Tibial nerve (tissue), 4 donors: Measurements from ENCODE around the gene SERF2. TPM values are rescaled to one million over a fixed set of nuclear protein-coding genes. Genes with fewer than 3 reads are reported as not detected.

Experiments
- DNase-seq, 2 donors: peaks; one replicate each; pipeline ENCODE4 v3.0.0-alpha.2; 2019; ENCODE audit warnings: low spot score in 2 of 2
- H3K27ac ChIP-seq, 4 donors: fragments of 200-600 bp; sonication (generic) in 3 of 4; one replicate each; pipeline ENCODE4 v1.5.1; 2017 to 2019; ENCODE audit warnings: mild to moderate bottlenecking in 1 of 4
- H3K27me3 ChIP-seq, 2 donors: fragments of 200-600 bp; sonication (generic) in 1 of 2; one replicate each; pipeline versions ENCODE4 v1.5.1 to v1.6.0; 2017 to 2019
- H3K36me3 ChIP-seq, 3 donors: fragments of 200-600 bp; sonication (generic); one replicate each; pipeline ENCODE4 v1.5.1; 2018 to 2019
- H3K4me1 ChIP-seq, 4 donors: fragments of 200-600 bp; sonication (generic) in 3 of 4; one replicate each; pipeline ENCODE4 v1.5.1; 2017 to 2019
- H3K4me3 ChIP-seq, 4 donors: fragments of 200-600 bp; sonication (generic) in 3 of 4; one replicate each; pipeline ENCODE4 v1.5.1; 2017 to 2019; ENCODE audit warnings: mild to moderate bottlenecking in 1 of 4, moderate library complexity in 1 of 4
- H3K9me3 ChIP-seq, 4 donors: fragments of 200-600 bp; sonication (generic) in 3 of 4; one replicate each; pipeline ENCODE4 v1.5.1; 2017 to 2019
- EP300 ChIP-seq, 2 donors: sonication (generic); formaldehyde crosslinking; IDR thresholded peaks; one replicate each; pipeline ENCODE4 v1.6.1; 2017; ENCODE audit warnings: antibody characterized with exemption in 2 of 2, mild to moderate bottlenecking in 1 of 2
- POLR2A ChIP-seq, 2 donors: fragments of 450-650 bp; IDR thresholded peaks; one replicate each; pipeline ENCODE4 v1.6.1; 2017; ENCODE audit warnings: antibody characterized with exemption in 2 of 2, mild to moderate bottlenecking in 2 of 2, moderate library complexity in 2 of 2
- WGBS, 2 donors: methylation state at CpG; one replicate each; pipeline ENCODE4 v1.1.5; 2018; 5-methylcytosine and 5-hydroxymethylcytosine counted together
- total RNA-seq, 4 donors: library from RNA; depleted of rRNA; stranded (reverse); fragments of >200 nt; gene quantifications; one replicate each; pipeline ENCODE4 v1.1.0, GENCODE V29; 2016
- TF ChIP-seq, protein P1 (sequence below), 5 experiments: fragments of 200-600 bp in 3 of 5; fragments of 450-650 bp in 2 of 5; sonication (generic) in 3 of 5; IDR thresholded peaks; one replicate each; pipeline ENCODE4 v1.5.1; 2016 to 2019; ENCODE audit warnings: antibody characterized with exemption in 5 of 5, mild to moderate bottlenecking in 3 of 5, moderate library complexity in 2 of 5

Gene SERF2
- total RNA-seq, 4 donors from 2014 or later = 698 to 988 (median 804) TPM

GRCh38 chr15:43794269-43795037 is 2.3 kb downstream of the SERF2 start:
- H3K27me3 ChIP-seq = no peaks in the 10 kb centered on the region
- H3K4me3 ChIP-seq = no peak overlapping the region
- DNase-seq = no peak
- TF ChIP-seq EP300 (IDR thresholded peaks at IDR 0.05) (no peak), POLR2A (IDR thresholded peaks at IDR 0.05) (no peak)
- TF ChIP-seq, protein P1, sequence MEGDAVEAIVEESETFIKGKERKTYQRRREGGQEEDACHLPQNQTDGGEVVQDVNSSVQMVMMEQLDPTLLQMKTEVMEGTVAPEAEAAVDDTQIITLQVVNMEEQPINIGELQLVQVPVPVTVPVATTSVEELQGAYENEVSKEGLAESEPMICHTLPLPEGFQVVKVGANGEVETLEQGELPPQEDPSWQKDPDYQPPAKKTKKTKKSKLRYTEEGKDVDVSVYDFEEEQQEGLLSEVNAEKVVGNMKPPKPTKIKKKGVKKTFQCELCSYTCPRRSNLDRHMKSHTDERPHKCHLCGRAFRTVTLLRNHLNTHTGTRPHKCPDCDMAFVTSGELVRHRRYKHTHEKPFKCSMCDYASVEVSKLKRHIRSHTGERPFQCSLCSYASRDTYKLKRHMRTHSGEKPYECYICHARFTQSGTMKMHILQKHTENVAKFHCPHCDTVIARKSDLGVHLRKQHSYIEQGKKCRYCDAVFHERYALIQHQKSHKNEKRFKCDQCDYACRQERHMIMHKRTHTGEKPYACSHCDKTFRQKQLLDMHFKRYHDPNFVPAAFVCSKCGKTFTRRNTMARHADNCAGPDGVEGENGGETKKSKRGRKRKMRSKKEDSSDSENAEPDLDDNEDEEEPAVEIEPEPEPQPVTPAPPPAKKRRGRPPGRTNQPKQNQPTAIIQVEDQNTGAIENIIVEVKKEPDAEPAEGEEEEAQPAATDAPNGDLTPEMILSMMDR (IDR thresholded peaks at IDR 0.05) = no peak
- H3K4me1 ChIP-seq = peaks cover 0 to 69% (median 26%) of the 10 kb centered on the region in 4 donors
- H3K9me3 ChIP-seq = no peaks in the 10 kb centered on the region
- peaks cover 0 to 58% (median 12%) of the 10 kb centered on the region in 3 donors for H3K36me3 ChIP-seq
- H3K27ac ChIP-seq = peak overlapping the region in 2 of 4 donors; percentile 41 to 100
- WGBS, 2 donors = 76 to 78% methylated on average over 9 of the region's 9 CpGs

- TF ChIP-seq, protein P1 (IDR thresholded peaks at IDR 0.05) = no peak
- TF ChIP-seq POLR2A (IDR thresholded peaks at IDR 0.05) (no peak), EP300 (IDR thresholded peaks at IDR 0.05) (no peak)
- 76 to 84% methylated on average over 2 of the region's 2 CpGs for WGBS, 2 donors
- no peak for DNase-seq
- no peaks in the 10 kb centered on the region for H3K27me3 ChIP-seq
- H3K36me3 ChIP-seq = peaks cover 0 to 63% (median 12%) of the 10 kb centered on the region in 3 donors
- H3K27ac ChIP-seq = peak overlapping the region in 2 of 4 donors; percentile 41 to 100
- H3K4me3 ChIP-seq = no peak overlapping the region
- H3K9me3 ChIP-seq = no peaks in the 10 kb centered on the region
- H3K4me1 ChIP-seq = peaks cover 0 to 76% (median 32%) of the 10 kb centered on the region in 4 donors
Measured at GRCh38 chr15:43795197-43795596, 3.1 kb downstream of the SERF2 start.

GRCh38 chr15:43795997-43796396 is 3.9 kb downstream of the SERF2 start:
- Histone ChIP-seq H3K9me3 (no peaks in the 10 kb centered on the region), H3K4me3 (no peak overlapping the region), H3K36me3 (peaks cover 0 to 63% (median 12%) of the 10 kb centered on the region in 3 donors), H3K27me3 (no peaks in the 10 kb centered on the region), H3K4me1 (peaks cover 0 to 78% (median 32%) of the 10 kb centered on the region in 4 donors), H3K27ac (no peak overlapping the region)
- TF ChIP-seq EP300 (IDR thresholded peaks at IDR 0.05) (no peak), POLR2A (IDR thresholded peaks at IDR 0.05) (no peak)
- TF ChIP-seq, protein P1 (IDR thresholded peaks at IDR 0.05) = no peak
- no peak for DNase-seq

GRCh38 chr15:43796566-43796965 is 4.4 kb downstream of the SERF2 start:
- Histone ChIP-seq H3K9me3 (no peaks in the 10 kb centered on the region), H3K36me3 (peaks cover 0 to 64% (median 12%) of the 10 kb centered on the region in 3 donors), H3K27me3 (no peaks in the 10 kb centered on the region), H3K4me3 (no peak overlapping the region), H3K27ac (no peak overlapping the region), H3K4me1 (peaks cover 0 to 80% (median 35%) of the 10 kb centered on the region in 4 donors)
- no peak for DNase-seq
- TF ChIP-seq, protein P1 (IDR thresholded peaks at IDR 0.05) = no peak
- TF ChIP-seq POLR2A (IDR thresholded peaks at IDR 0.05) = no peak
- no peak for TF ChIP-seq EP300 (IDR thresholded peaks at IDR 0.05)
- WGBS, 2 donors = 82 to 84% methylated on average over 3 of the region's 3 CpGs

DNA sequence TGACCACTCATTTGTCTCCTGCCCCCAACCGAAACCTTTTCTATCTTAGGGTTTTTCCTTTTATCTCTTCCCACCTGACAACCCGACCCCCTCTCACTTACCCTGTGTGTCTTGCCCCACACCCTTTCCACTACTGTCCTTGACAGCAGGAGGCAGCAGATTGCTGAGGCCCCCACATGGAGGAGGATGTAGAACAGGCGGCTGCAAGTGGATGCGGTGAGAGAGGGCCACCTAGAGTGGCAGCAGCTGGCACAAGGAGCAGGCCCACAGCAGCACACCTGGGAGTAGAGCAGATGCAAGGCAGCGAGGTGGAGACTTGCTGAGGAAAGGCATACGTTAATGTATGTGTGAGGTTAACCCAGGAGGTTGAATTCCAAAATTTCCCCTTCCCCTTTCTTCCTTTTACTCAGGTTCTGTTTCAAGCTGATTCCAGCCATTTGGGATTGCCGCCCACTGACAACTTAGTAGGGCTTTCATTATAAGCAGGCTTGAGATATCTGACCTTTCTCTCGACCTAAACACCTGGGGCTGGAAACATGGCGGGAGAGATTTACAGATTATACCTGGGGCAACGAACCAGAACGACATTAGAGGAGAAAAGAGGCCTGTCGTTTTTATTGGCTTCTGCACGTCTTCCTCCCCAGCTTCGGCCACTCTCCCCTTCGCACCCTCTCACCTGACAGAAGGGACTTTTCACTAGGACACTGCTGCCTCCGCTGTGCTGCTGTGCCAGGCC is 7.3 kb downstream of the SERF2 start:
- no peak overlapping the region for H3K4me3 ChIP-seq
- peaks cover 4 to 81% (median 12%) of the 10 kb centered on the region in 3 donors for H3K36me3 ChIP-seq
- peaks cover 0 to 68% (median 23%) of the 10 kb centered on the region in 4 donors for H3K4me1 ChIP-seq
- H3K27ac ChIP-seq = peak overlapping the region; percentile 83 to 98 (median 95)
- WGBS, 2 donors = 86 to 87% methylated on average over 16 of the region's 16 CpGs
- H3K27me3 ChIP-seq = no peaks in the 10 kb centered on the region
- TF ChIP-seq, protein P1 (IDR thresholded peaks at IDR 0.05) = no peak
- TF ChIP-seq EP300 (IDR thresholded peaks at IDR 0.05) (no peak), POLR2A (IDR thresholded peaks at IDR 0.05) (no peak)
- no peaks in the 10 kb centered on the region for H3K9me3 ChIP-seq
- DNase-seq = no peak
